ENCODE measurements around the gene FHOD3.

DNA sequence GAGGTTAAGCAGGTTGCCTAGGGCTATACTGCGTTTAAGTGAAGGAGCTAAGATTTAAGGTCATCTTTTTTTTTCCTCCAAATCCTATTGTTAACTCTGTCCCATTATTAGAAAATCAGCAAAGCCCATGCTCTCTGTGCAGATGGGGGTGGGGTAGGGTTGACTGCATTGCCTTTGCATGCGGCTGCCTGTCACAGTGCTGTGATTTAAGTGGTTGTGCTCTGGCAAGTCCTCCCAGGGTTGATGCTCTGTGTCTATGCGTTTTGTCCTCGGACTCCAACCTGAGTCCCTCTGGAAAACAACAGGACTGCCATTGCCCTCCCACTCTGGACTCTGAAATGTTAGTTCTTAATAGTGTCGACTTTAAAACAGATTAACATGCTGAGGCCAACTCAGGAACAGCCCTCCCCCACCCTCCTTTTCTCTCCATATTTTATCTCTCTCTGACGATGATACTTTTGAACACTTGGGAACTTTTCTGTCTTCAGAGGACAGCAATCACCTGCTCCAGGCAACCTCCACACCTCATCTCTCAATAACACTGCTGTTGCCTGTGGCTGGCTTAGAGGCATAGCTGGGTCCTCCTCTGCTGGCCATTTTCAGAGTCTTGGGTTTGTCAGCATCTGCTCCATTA is 5.8 kb downstream of the FHOD3 start:
- TF ChIP-seq RAD21 (IDR thresholded peaks at IDR 0.05; ENCODE audit: low read length), result no peak
- no peak for TF ChIP-seq POLR2A (IDR thresholded peaks at IDR 0.05; ENCODE audit: low read depth, low read length)
- TF ChIP-seq RFX5 (IDR thresholded peaks at IDR 0.05; ENCODE audit: low read depth, low read length), result no peak
- TF ChIP-seq, protein P1, sequence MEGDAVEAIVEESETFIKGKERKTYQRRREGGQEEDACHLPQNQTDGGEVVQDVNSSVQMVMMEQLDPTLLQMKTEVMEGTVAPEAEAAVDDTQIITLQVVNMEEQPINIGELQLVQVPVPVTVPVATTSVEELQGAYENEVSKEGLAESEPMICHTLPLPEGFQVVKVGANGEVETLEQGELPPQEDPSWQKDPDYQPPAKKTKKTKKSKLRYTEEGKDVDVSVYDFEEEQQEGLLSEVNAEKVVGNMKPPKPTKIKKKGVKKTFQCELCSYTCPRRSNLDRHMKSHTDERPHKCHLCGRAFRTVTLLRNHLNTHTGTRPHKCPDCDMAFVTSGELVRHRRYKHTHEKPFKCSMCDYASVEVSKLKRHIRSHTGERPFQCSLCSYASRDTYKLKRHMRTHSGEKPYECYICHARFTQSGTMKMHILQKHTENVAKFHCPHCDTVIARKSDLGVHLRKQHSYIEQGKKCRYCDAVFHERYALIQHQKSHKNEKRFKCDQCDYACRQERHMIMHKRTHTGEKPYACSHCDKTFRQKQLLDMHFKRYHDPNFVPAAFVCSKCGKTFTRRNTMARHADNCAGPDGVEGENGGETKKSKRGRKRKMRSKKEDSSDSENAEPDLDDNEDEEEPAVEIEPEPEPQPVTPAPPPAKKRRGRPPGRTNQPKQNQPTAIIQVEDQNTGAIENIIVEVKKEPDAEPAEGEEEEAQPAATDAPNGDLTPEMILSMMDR (conservative IDR thresholded peaks at IDR 0.05; ENCODE audit: low read depth, low read length), result no peak
- TF ChIP-seq SMC3 (IDR thresholded peaks at IDR 0.05; ENCODE audit: low read depth, low read length), result no peak
- TF ChIP-seq MAFK (IDR thresholded peaks at IDR 0.05; ENCODE audit: low read depth, low read length), result no peak
- TF ChIP-seq, protein P2, sequence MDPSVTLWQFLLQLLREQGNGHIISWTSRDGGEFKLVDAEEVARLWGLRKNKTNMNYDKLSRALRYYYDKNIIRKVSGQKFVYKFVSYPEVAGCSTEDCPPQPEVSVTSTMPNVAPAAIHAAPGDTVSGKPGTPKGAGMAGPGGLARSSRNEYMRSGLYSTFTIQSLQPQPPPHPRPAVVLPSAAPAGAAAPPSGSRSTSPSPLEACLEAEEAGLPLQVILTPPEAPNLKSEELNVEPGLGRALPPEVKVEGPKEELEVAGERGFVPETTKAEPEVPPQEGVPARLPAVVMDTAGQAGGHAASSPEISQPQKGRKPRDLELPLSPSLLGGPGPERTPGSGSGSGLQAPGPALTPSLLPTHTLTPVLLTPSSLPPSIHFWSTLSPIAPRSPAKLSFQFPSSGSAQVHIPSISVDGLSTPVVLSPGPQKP (IDR thresholded peaks at IDR 0.05; ENCODE audit: borderline replicate concordance, low read depth, low read length), result no peak
- TF ChIP-seq MAZ (IDR thresholded peaks at IDR 0.05; ENCODE audit: borderline replicate concordance, low read depth, low read length), result no peak
- TF ChIP-seq CEBPB (IDR thresholded peaks at IDR 0.05; ENCODE audit: low read depth, low read length), result no peak
- no peak for TF ChIP-seq BHLHE40 (IDR thresholded peaks at IDR 0.05; ENCODE audit: low read depth, low read length)
- TF ChIP-seq RCOR1 (IDR thresholded peaks at IDR 0.05; ENCODE audit: insufficient replicate concordance, low read length), result no peak

Data from IMR-90 (cell line).